ENCODE data around the gene OBP2A. TPM values are rescaled to one million over a fixed set of nuclear protein-coding genes. Genes with fewer than 3 reads are reported as not detected.
A peak's percentile ranks its signal among the peaks of the same experiment; 100 is the strongest.

The OBP2A gene
- total and polyA plus RNA-seq, 8 donors: not detected

- H3K9me3 ChIP-seq: no peaks in the 10 kb centered on the region
- TF ChIP-seq CTCF (IDR thresholded peaks at IDR 0.05): no peak
- H3K4me1 ChIP-seq: no peaks in the 10 kb centered on the region
- intact Hi-C loops (cut with DNase I): no loop called here
- no peak overlapping the region for H3K27ac ChIP-seq
- H3K27me3 ChIP-seq: peaks cover 0 to 42% of the 10 kb centered on the region in 2 donors
- DNase-seq (peak in 1 of 4 donors; percentile 72), ATAC-seq (no peak)
- H3K4me3 ChIP-seq: no peak overlapping the region
- H3K36me3 ChIP-seq: no peaks in the 10 kb centered on the region
Observed at GRCh38 chr9:135517407-135517822, 28.5 kb upstream of the OBP2A start.

- ATAC-seq: no peak
- Histone ChIP-seq H3K27me3 (peaks cover 0 to 62% of the 10 kb centered on the region in 2 donors), H3K27ac (no peak overlapping the region), H3K9me3 (no peaks in the 10 kb centered on the region), H3K4me1 (no peaks in the 10 kb centered on the region), H3K4me3 (no peak overlapping the region), H3K36me3 (no peaks in the 10 kb centered on the region)
- TF ChIP-seq CTCF (IDR thresholded peaks at IDR 0.05): no peak
- intact Hi-C loops (cut with DNase I): no loop called here
- no peak for DNase-seq
Observed at GRCh38 chr9:135519179-135519971, 26.6 kb upstream of the OBP2A start.

GRCh38 chr9:135520916-135521607 lies 24.9 kb upstream of the OBP2A start, which contains the start of gene LCN1:
Gene LCN1, plus strand, starts transcription at chr9:135521440. Its CDS starts 58 bp downstream, at chr9:135521498.
- H3K27me3 ChIP-seq: peaks cover 0 to 59% of the 10 kb centered on the region in 2 donors
- no peak within 1 kb of the TSS for H3K4me3 ChIP-seq
- H3K36me3 ChIP-seq: no peaks in the 10 kb centered on the region
- intact Hi-C loops (cut with DNase I): no loop called here
- no peak within 1 kb of the TSS for H3K27ac ChIP-seq
- H3K4me1 ChIP-seq: no peaks in the 10 kb centered on the region
- DNase-seq (peak in 1 of 4 donors; percentile 55), ATAC-seq (no peak)
- H3K9me3 ChIP-seq: no peaks in the 10 kb centered on the region
- TF ChIP-seq CTCF (IDR thresholded peaks at IDR 0.05): no peak

- Histone ChIP-seq H3K9me3 (no peaks in the 10 kb centered on the region), H3K27ac (no peak overlapping the region), H3K4me1 (no peaks in the 10 kb centered on the region), H3K27me3 (peaks cover 0 to 63% of the 10 kb centered on the region in 2 donors), H3K4me3 (no peak overlapping the region), H3K36me3 (no peaks in the 10 kb centered on the region)
- ATAC-seq: no peak
- intact Hi-C loops (cut with DNase I): no loop called here
- TF ChIP-seq CTCF (IDR thresholded peaks at IDR 0.05): no peak
- no peak for DNase-seq
Observed at GRCh38 chr9:135521608-135522095, 24.3 kb upstream of the OBP2A start.

Data from left lung (tissue), 10 donors.